GM21529 (cell line): Measurements from ENCODE around the gene RAB12.

Experiments
- ATAC-seq: cut with Tn5 transposase; IDR thresholded peaks from one replicate; pipeline ENCODE4 v1.9.1; 2021; ENCODE audit not compliant: unreplicated experiment

RAB12 gene

GRCh38 chr18:8681196-8681595 lies 72.0 kb downstream of the RAB12 start:
- no peak for ATAC-seq

- no peak for ATAC-seq
These were observed 75.3 kb downstream of the RAB12 start for GRCh38 chr18:8684577-8684976.

- ATAC-seq: no peak
These were observed 76.1 kb downstream of the RAB12 start for GRCh38 chr18:8685141-8685913.

- no peak for ATAC-seq
These were observed 76.6 kb downstream of the RAB12 start for GRCh38 chr18:8685914-8686216.

GRCh38 chr18:8686611-8687010 lies 77.4 kb downstream of the RAB12 start:
- ATAC-seq: no peak

- ATAC-seq: no peak
These were observed 79.1 kb downstream of the RAB12 start for GRCh38 chr18:8688216-8688800.

GRCh38 chr18:8688816-8689215 lies 79.6 kb downstream of the RAB12 start:
- ATAC-seq: no peak
